Panc1 (cell line): ENCODE measurements around the gene ACTL10. TPM values are rescaled to one million over a fixed set of nuclear protein-coding genes. Genes with fewer than 3 reads are reported as not detected.

ENCODE experiments used
- ATAC-seq: fragments of 200-7000 bp; cut with Tn5 transposase; 2 replicates; pipeline ENCODE4 v1.9.1; 2020; ENCODE audit warnings: mild to moderate bottlenecking, moderate library complexity
- BruUV-seq: library from RNA; stranded (reverse); fragments of 400-500 nt; replicated peaks from 2 replicates; lab custom pipeline; 2021; lab: Mats Ljungman, UMichigan
- CTCF ChIA-PET: fragments of 300-600 bp; sonication (Branson Sonifier 250); formaldehyde crosslinking; loops from one replicate; lab custom pipeline; 2022; ENCODE audit warnings: antibody characterized with exemption; lab: Charles Lee
- POLR2A ChIA-PET: fragments of 300-600 bp; sonication (Branson Sonifier 250); formaldehyde crosslinking; loops from one replicate; lab custom pipeline; 2022; ENCODE audit warnings: antibody characterized with exemption; lab: Charles Lee
- DNase-seq: peaks from one replicate; pipeline ENCODE4 v3.0.0-alpha.2; 2010; ENCODE audit warnings: low read depth, low spot score
- H3K27ac ChIP-seq: 2 replicates; pipeline ENCODE4 v1.5.1; 2011; ENCODE audit warnings: mild to moderate bottlenecking, low read length, inconsistent platforms
- H3K27me3 ChIP-seq: fragments of 200-500 bp; sonication (Bioruptor generic); 2 replicates; pipeline ENCODE4 v1.6.0; 2014; ENCODE audit warnings: low read length, inconsistent platforms; ENCODE audit not compliant: control insufficient read depth, insufficient read depth
- H3K36me3 ChIP-seq: fragments of 200-500 bp; sonication (Bioruptor generic); 2 replicates; pipeline ENCODE4 v1.5.1; 2014; ENCODE audit warnings: inconsistent platforms, mild to moderate bottlenecking, low read length, moderate library complexity; ENCODE audit not compliant: control insufficient read depth, insufficient read depth
- H3K4me1 ChIP-seq: 2 replicates; pipeline ENCODE4 v1.5.1; 2011; ENCODE audit warnings: inconsistent platforms, mild to moderate bottlenecking, low read length, moderate library complexity; ENCODE audit not compliant: control insufficient read depth, insufficient read depth
- H3K4me3 ChIP-seq, 2 experiments: 2 replicates each; pipeline ENCODE4 v1.5.1; 2011 to 2012; ENCODE audit warnings: low read depth in 2 of 2, low read length in 2 of 2, mild to moderate bottlenecking in 2 of 2, inconsistent platforms in 1 of 2, moderate library complexity in 1 of 2
- H3K9me3 ChIP-seq: fragments of 200-500 bp; sonication (Bioruptor generic); 2 replicates; pipeline ENCODE4 v1.5.1; 2014; ENCODE audit warnings: low read depth, mild to moderate bottlenecking, inconsistent platforms, low read length, moderate library complexity; ENCODE audit not compliant: control insufficient read depth, insufficient read depth
- CTCF ChIP-seq: fragments of 450-650 bp; IDR thresholded peaks from 2 replicates; pipeline ENCODE4 v1.5.1; 2017; ENCODE audit warnings: mild to moderate bottlenecking
- POLR2AphosphoS5 ChIP-seq: IDR thresholded peaks from 2 replicates; pipeline ENCODE4 v1.6.1; 2012; ENCODE audit warnings: mild to moderate bottlenecking, low read depth, low read length, moderate library complexity
- REST ChIP-seq, 2 experiments: IDR thresholded peaks; 2 replicates each; pipeline ENCODE4 v1.6.1; 2011 to 2012; ENCODE audit warnings: low read depth in 2 of 2, control low read depth in 1 of 2, low read length in 1 of 2, mild to moderate bottlenecking in 1 of 2, moderate library complexity in 1 of 2; ENCODE audit not compliant: insufficient read depth in 1 of 2
- SIN3A ChIP-seq: IDR thresholded peaks from 2 replicates; pipeline ENCODE4 v1.6.1; 2012; ENCODE audit warnings: low read depth, mild to moderate bottlenecking, low read length, moderate library complexity, borderline replicate concordance; ENCODE audit not compliant: insufficient read depth
- TCF7L2 ChIP-seq: IDR thresholded peaks from 2 replicates; pipeline ENCODE4 v1.6.1; 2011; ENCODE audit warnings: mild to moderate bottlenecking, low read depth, low read length, inconsistent platforms
- in situ Hi-C: cut with HindIII; loops from 2 replicates; pipeline ENCODE4 v1.10.0; 2016; ENCODE audit warnings: low sequenced_read_pairs, low pct_unique_long_range_greater_than_20kb
- intact Hi-C: fragments of 100-400 bp; cut with micrococcal nuclease; formaldehyde crosslinking; loops from one replicate; pipeline ENCODE4 v1.10.0; 2022; ENCODE audit not compliant: unreplicated experiment
- total RNA-seq: library from RNA; stranded (reverse); gene quantifications from one replicate; pipeline ENCODE4 v1.2.1, GENCODE V29; 2021; ENCODE audit not compliant: unreplicated experiment

Gene ACTL10
- total RNA-seq, 1 experiment from 2014 or later, result not detected

- peak within 1 kb of the TSS; percentile 92 for H3K27ac ChIP-seq
- peaks cover 14% of the 10 kb centered on the region for H3K4me1 ChIP-seq
- ATAC-seq, result no peak
- no TSS peak for BruUV-seq
- TF ChIP-seq REST (IDR thresholded peaks at IDR 0.05; ENCODE audit: insufficient read depth in 1 of 2, low read depth in 2 of 2, low read length in 1 of 2) (no peak), CTCF (no peak)
- DNase-seq, result no peak
- peak within 1 kb of the TSS; percentile 67 to 78 for H3K4me3 ChIP-seq
- POLR2A ChIA-PET, result no interaction called here
- H3K36me3 ChIP-seq, result no peaks in the 10 kb centered on the region
- CTCF ChIA-PET, result no interaction called here
- H3K27me3 ChIP-seq, result no peaks in the 10 kb centered on the region
- H3K9me3 ChIP-seq, result no peaks in the 10 kb centered on the region
- intact Hi-C loops (no loop called here), in situ Hi-C loops (no loop called here)
Observed at GRCh38 chr20:33662172-33662571, 4.6 kb upstream of the ACTL10 start, which contains the start of gene C20orf144. TSS of gene C20orf144 (plus strand) at chr20:33662327. CDS start at chr20:33662346, 19 bp downstream.

GRCh38 chr20:33663161-33664084, 3.3 kb upstream of the ACTL10 start:
- ATAC-seq, result peak; percentile 90

More at GRCh38 chr20:33663161-33664084, 3.3 kb upstream of the ACTL10 start:
- POLR2A ChIA-PET, result no interaction called here
- in situ Hi-C loops, result no loop called here
- Histone ChIP-seq H3K27ac (peak overlapping the region; percentile 92), H3K4me3 (peak overlapping the region; percentile 67 to 78), H3K9me3 (no peaks in the 10 kb centered on the region), H3K27me3 (no peaks in the 10 kb centered on the region), H3K36me3 (no peaks in the 10 kb centered on the region), H3K4me1 (peaks cover 14% of the 10 kb centered on the region)
- no peak for DNase-seq
- TF ChIP-seq POLR2AphosphoS5 (peak; percentile 81), REST (IDR thresholded peaks at IDR 0.05; ENCODE audit: insufficient read depth in 1 of 2, low read depth in 2 of 2, low read length in 1 of 2) (no peak), SIN3A (peak; percentile 84; the same call in 1 of the 2 replicates), TCF7L2 (peak; percentile 83), CTCF (no peak)
- no TSS peak for BruUV-seq
- intact Hi-C loops, result no loop called here
- CTCF ChIA-PET, result interaction anchor here (0.5 kb wide), 1 partner anchor 148 kb away, joined by 4 read pairs; no protein-coding TSS in a partner anchor
